Smooth muscle cell of the brain vasculature (primary cell): ENCODE measurements around the gene TLCD5.
A peak's percentile ranks its signal among the peaks of the same experiment; 100 is the strongest.

Experiments used
- DNase-seq: peaks from one replicate; pipeline ENCODE4 v3.0.0-alpha.2; 2012; ENCODE audit warnings: low read depth, low spot score

The TLCD5 gene

GRCh38 chr11:120307476-120307875, 17.6 kb upstream of the TLCD5 start:
- no peak for DNase-seq

GRCh38 chr11:120308081-120308480, 17.0 kb upstream of the TLCD5 start:
- DNase-seq, result no peak

- DNase-seq, result no peak
These were observed 14.2 kb upstream of the TLCD5 start for GRCh38 chr11:120310870-120311269.

GRCh38 chr11:120314861-120315260, 10.2 kb upstream of the TLCD5 start:
- no peak for DNase-seq

GRCh38 chr11:120316880-120317688, 8.0 kb upstream of the TLCD5 start:
- DNase-seq, result no peak

GRCh38 chr11:120317689-120318480, 7.2 kb upstream of the TLCD5 start:
- no peak for DNase-seq

- no peak for DNase-seq
These were observed 6.2 kb upstream of the TLCD5 start for GRCh38 chr11:120318906-120319305.

- DNase-seq, result no peak
These were observed 1.1 kb downstream of the TLCD5 start for GRCh38 chr11:120326228-120326627.

- no peak for DNase-seq
These were observed 1.8 kb downstream of the TLCD5 start for GRCh38 chr11:120326845-120327281.

GRCh38 chr11:120327311-120327710, 2.2 kb downstream of the TLCD5 start:
- DNase-seq, result no peak

GRCh38 chr11:120329556-120329955, 4.5 kb downstream of the TLCD5 start:
- no peak for DNase-seq

- DNase-seq, result no peak
These were observed 4.9 kb downstream of the TLCD5 start for GRCh38 chr11:120330045-120330444.

- no peak for DNase-seq
These were observed 6.3 kb downstream of the TLCD5 start for GRCh38 chr11:120331301-120331996.

GRCh38 chr11:120332822-120333716, 8.0 kb downstream of the TLCD5 start:
- DNase-seq, result no peak

GRCh38 chr11:120333801-120334200, 8.7 kb downstream of the TLCD5 start:
- no peak for DNase-seq

- DNase-seq, result no peak
These were observed 9.2 kb downstream of the TLCD5 start for GRCh38 chr11:120334332-120334731.

GRCh38 chr11:120334894-120335462, 9.9 kb downstream of the TLCD5 start:
- DNase-seq, result no peak

GRCh38 chr11:120335556-120335907, 10.4 kb downstream of the TLCD5 start:
- DNase-seq, result no peak

- peak; percentile 95 for DNase-seq
These were observed 11.0 kb downstream of the TLCD5 start, which contains the start of gene ARHGEF12 for GRCh38 chr11:120335908-120336640. TSS of gene ARHGEF12 (plus strand) at chr11:120336413. CDS start at chr11:120337244, 831 bp downstream.
